WTC11 (cell line): Measurements from ENCODE around the gene SLC44A1. TPM values are rescaled to one million over a fixed set of nuclear protein-coding genes. Genes with fewer than 3 reads are reported as not detected.

Experiments used
- ATAC-seq: fragments of 200-7000 bp; cut with Tn5 transposase; 2 replicates; pipeline ENCODE4 v1.10.0; 2021; ENCODE audit warnings: mild to moderate bottlenecking, moderate library complexity
- CTCF ChIA-PET: fragments of 300-600 bp; sonication (Branson Sonifier 250); formaldehyde crosslinking; loops from one replicate; lab custom pipeline; 2021; ENCODE audit warnings: antibody characterized with exemption; lab: Charles Lee
- POLR2A ChIA-PET: fragments of 350-600 bp; sonication (Branson Sonifier 250); formaldehyde crosslinking; loops from one replicate; lab custom pipeline; 2021; ENCODE audit warnings: antibody characterized with exemption; lab: Charles Lee
- DNase-seq: peaks from one replicate; pipeline ENCODE4 v3.0.0; 2021; ENCODE audit warnings: low spot score
- H3K27ac Mint-ChIP-seq: 2 replicates; pipeline ENCODE4 v1.8.0; 2021; ENCODE audit warnings: mixed read lengths
- H3K27me3 Mint-ChIP-seq: 2 replicates; pipeline ENCODE4 v1.8.0; 2021; ENCODE audit warnings: low read depth, mild to moderate bottlenecking, moderate library complexity, mixed read lengths
- H3K36me3 Mint-ChIP-seq: 2 replicates; pipeline ENCODE4 v1.8.0; 2021; ENCODE audit warnings: mixed read lengths
- H3K4me1 Mint-ChIP-seq: 2 replicates; pipeline ENCODE4 v1.8.0; 2022; ENCODE audit warnings: mixed read lengths
- H3K4me3 Mint-ChIP-seq: 2 replicates; pipeline ENCODE4 v1.8.0; 2021; ENCODE audit warnings: mild to moderate bottlenecking, moderate library complexity, mixed read lengths
- H3K9me3 Mint-ChIP-seq: 2 replicates; pipeline ENCODE4 v1.8.0; 2021; ENCODE audit warnings: mixed read lengths
- AR ChIP-seq: fragments of 250-450 bp; sonication (Bioruptor Pico); IDR thresholded peaks from 2 replicates; pipeline ENCODE4 v1.9.0; 2021; ENCODE audit warnings: mild to moderate bottlenecking
- ATF6 ChIP-seq: sonication (generic); formaldehyde crosslinking; IDR thresholded peaks from 2 replicates; pipeline ENCODE4 v1.8.1; 2023; ENCODE audit warnings: mild to moderate bottlenecking, missing genetic modification reagents
- CDX4 ChIP-seq: fragments of 250-450 bp; sonication (Bioruptor Pico); IDR thresholded peaks from 2 replicates; pipeline ENCODE4 v1.9.0; 2021; ENCODE audit warnings: moderate library complexity, mild to moderate bottlenecking, inconsistent platforms, borderline replicate concordance
- CTCF ChIP-seq: fragments of 200-600 bp; IDR thresholded peaks from 2 replicates; pipeline ENCODE4 v1.8.0; 2022; ENCODE audit warnings: antibody characterized with exemption
- EMX1 ChIP-seq: fragments of 250-450 bp; sonication (Bioruptor Pico); IDR thresholded peaks from 2 replicates; pipeline ENCODE4 v1.8.0; 2021; ENCODE audit warnings: mild to moderate bottlenecking
- GRHL2 ChIP-seq: fragments of 250-450 bp; sonication (Bioruptor Pico); IDR thresholded peaks from 2 replicates; pipeline ENCODE4 v1.8.0; 2022; ENCODE audit warnings: mild to moderate bottlenecking, moderate library complexity; ENCODE audit not compliant: insufficient replicate concordance, severe bottlenecking
- JUN ChIP-seq: sonication (generic); formaldehyde crosslinking; IDR thresholded peaks from 2 replicates; pipeline ENCODE4 v1.8.0; 2023; ENCODE audit warnings: mild to moderate bottlenecking, missing genetic modification reagents
- KAT7 ChIP-seq: sonication (generic); formaldehyde crosslinking; IDR thresholded peaks from 2 replicates; pipeline ENCODE4 v1.8.1; 2023; ENCODE audit warnings: missing genetic modification reagents, mild to moderate bottlenecking, borderline replicate concordance
- PRRX2 ChIP-seq: fragments of 250-450 bp; sonication (Bioruptor Pico); IDR thresholded peaks from 2 replicates; pipeline ENCODE4 v1.8.0; 2021; ENCODE audit warnings: mild to moderate bottlenecking
- STAT6 ChIP-seq: sonication (generic); formaldehyde crosslinking; conservative IDR thresholded peaks from 2 replicates; pipeline ENCODE4 v1.8.1; 2023; ENCODE audit warnings: mild to moderate bottlenecking, low read depth, missing genetic modification reagents, moderate library complexity
- total RNA-seq: library from RNA; stranded (reverse); gene quantifications from 3 replicates; pipeline ENCODE4 v1.2.3, GENCODE V29; 2021
- TF ChIP-seq, protein P1 (sequence below): sonication (generic); formaldehyde crosslinking; IDR thresholded peaks from 2 replicates; pipeline ENCODE4 v1.8.0; 2023; ENCODE audit warnings: mild to moderate bottlenecking, missing genetic modification reagents
- TF ChIP-seq, protein P2 (sequence below): fragments of 250-450 bp; sonication (Bioruptor Pico); IDR thresholded peaks from 2 replicates; pipeline ENCODE4 v1.9.0; 2021; ENCODE audit warnings: mild to moderate bottlenecking
- TF ChIP-seq, protein P3 (sequence below): sonication (generic); formaldehyde crosslinking; IDR thresholded peaks from 2 replicates; pipeline ENCODE4 v1.8.0; 2022; ENCODE audit warnings: mild to moderate bottlenecking, missing genetic modification reagents
- TF ChIP-seq, protein P4 (sequence below): sonication (generic); formaldehyde crosslinking; IDR thresholded peaks from 2 replicates; pipeline ENCODE4 v1.8.0; 2022; ENCODE audit warnings: missing genetic modification reagents

The SLC44A1 gene
- total RNA-seq, 1 experiment from 2014 or later: 48.9 TPM

DNA sequence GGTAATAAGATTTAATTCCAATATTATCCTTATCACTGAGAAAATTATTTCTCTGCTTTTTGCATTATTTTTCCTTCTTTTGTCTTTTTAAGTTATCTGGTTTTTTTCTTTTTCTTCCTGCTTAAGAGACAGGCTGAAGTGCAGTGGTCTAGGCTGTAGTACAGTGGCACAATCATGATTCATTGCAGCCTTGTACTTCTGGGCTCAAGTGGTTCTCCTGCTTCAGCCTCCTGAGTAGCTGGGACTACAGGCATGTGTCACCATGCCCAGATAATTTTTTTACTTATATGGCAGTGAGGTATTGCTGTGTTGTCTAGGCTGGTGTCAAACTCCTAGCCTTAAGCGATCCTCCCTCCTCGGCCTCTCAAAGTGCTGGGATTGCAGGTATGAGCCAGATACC is 93.9 kb downstream of the SLC44A1 start (continued):
- TF ChIP-seq, protein P1, sequence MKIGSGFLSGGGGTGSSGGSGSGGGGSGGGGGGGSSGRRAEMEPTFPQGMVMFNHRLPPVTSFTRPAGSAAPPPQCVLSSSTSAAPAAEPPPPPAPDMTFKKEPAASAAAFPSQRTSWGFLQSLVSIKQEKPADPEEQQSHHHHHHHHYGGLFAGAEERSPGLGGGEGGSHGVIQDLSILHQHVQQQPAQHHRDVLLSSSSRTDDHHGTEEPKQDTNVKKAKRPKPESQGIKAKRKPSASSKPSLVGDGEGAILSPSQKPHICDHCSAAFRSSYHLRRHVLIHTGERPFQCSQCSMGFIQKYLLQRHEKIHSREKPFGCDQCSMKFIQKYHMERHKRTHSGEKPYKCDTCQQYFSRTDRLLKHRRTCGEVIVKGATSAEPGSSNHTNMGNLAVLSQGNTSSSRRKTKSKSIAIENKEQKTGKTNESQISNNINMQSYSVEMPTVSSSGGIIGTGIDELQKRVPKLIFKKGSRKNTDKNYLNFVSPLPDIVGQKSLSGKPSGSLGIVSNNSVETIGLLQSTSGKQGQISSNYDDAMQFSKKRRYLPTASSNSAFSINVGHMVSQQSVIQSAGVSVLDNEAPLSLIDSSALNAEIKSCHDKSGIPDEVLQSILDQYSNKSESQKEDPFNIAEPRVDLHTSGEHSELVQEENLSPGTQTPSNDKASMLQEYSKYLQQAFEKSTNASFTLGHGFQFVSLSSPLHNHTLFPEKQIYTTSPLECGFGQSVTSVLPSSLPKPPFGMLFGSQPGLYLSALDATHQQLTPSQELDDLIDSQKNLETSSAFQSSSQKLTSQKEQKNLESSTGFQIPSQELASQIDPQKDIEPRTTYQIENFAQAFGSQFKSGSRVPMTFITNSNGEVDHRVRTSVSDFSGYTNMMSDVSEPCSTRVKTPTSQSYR (CRISPR knock-in tag): no peak
- TF ChIP-seq EMX1: no peak
- TF ChIP-seq, protein P2, sequence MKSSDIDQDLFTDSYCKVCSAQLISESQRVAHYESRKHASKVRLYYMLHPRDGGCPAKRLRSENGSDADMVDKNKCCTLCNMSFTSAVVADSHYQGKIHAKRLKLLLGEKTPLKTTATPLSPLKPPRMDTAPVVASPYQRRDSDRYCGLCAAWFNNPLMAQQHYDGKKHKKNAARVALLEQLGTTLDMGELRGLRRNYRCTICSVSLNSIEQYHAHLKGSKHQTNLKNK (CRISPR knock-in tag): no peak
- no peak for TF ChIP-seq STAT6 (CRISPR knock-in tag)

DNA sequence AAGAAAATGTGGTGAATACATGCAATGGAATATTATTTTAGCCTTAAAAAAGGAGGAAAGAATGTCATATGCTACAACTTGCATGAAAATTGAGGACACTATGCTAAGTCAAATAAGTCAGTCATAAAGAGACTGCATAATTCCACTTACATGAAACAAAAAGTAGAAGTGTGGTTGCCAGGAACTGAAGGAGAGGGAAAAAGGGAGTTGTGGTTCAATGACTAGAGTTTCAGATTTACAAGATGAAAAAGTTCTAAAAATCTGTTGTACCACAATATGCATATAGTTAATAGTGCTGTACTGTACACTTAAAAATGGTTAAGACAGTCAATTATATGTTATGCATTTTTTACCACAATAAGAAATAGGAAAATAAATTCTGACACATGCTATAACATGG is 95.4 kb downstream of the SLC44A1 start:
- H3K4me3 Mint-ChIP-seq: no peak overlapping the region
- CTCF ChIA-PET: no interaction called here
- peaks cover 15% of the 10 kb centered on the region for H3K36me3 Mint-ChIP-seq
- ATAC-seq (no peak), DNase-seq (no peak)
- no peaks in the 10 kb centered on the region for H3K27me3 Mint-ChIP-seq
- no peak overlapping the region for H3K27ac Mint-ChIP-seq
- POLR2A ChIA-PET: no interaction called here
- H3K9me3 Mint-ChIP-seq: no peaks in the 10 kb centered on the region
- no peaks in the 10 kb centered on the region for H3K4me1 Mint-ChIP-seq
- TF ChIP-seq CTCF: no peak
- TF ChIP-seq CDX4: no peak
- TF ChIP-seq KAT7 (CRISPR knock-in tag): no peak
- TF ChIP-seq AR (CRISPR knock-in tag): no peak
- no peak for TF ChIP-seq PRRX2
- TF ChIP-seq, protein P3, sequence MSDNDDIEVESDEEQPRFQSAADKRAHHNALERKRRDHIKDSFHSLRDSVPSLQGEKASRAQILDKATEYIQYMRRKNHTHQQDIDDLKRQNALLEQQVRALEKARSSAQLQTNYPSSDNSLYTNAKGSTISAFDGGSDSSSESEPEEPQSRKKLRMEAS (CRISPR knock-in tag): no peak
- no peak for TF ChIP-seq ATF6
- TF ChIP-seq JUN (CRISPR knock-in tag): no peak
- no peak for TF ChIP-seq GRHL2
- TF ChIP-seq, protein P4, sequence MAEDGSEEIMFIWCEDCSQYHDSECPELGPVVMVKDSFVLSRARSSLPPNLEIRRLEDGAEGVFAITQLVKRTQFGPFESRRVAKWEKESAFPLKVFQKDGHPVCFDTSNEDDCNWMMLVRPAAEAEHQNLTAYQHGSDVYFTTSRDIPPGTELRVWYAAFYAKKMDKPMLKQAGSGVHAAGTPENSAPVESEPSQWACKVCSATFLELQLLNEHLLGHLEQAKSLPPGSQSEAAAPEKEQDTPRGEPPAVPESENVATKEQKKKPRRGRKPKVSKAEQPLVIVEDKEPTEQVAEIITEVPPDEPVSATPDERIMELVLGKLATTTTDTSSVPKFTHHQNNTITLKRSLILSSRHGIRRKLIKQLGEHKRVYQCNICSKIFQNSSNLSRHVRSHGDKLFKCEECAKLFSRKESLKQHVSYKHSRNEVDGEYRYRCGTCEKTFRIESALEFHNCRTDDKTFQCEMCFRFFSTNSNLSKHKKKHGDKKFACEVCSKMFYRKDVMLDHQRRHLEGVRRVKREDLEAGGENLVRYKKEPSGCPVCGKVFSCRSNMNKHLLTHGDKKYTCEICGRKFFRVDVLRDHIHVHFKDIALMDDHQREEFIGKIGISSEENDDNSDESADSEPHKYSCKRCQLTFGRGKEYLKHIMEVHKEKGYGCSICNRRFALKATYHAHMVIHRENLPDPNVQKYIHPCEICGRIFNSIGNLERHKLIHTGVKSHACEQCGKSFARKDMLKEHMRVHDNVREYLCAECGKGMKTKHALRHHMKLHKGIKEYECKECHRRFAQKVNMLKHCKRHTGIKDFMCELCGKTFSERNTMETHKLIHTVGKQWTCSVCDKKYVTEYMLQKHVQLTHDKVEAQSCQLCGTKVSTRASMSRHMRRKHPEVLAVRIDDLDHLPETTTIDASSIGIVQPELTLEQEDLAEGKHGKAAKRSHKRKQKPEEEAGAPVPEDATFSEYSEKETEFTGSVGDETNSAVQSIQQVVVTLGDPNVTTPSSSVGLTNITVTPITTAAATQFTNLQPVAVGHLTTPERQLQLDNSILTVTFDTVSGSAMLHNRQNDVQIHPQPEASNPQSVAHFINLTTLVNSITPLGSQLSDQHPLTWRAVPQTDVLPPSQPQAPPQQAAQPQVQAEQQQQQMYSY: no peak
